IPS-NIHi7 (cell line): Measurements from ENCODE around the gene KANSL3.
"Not testable (repeated sequence)": the region's sequence is repeated elsewhere in the genome, so short reads cannot be mapped to it uniquely, and the experiment has no call there.

Experiments
- DNase-seq: peaks from one replicate; pipeline ENCODE4 v3.0.0; 2012; ENCODE audit warnings: mixed read lengths; ENCODE audit errors: extremely low spot score

Gene KANSL3

DNA sequence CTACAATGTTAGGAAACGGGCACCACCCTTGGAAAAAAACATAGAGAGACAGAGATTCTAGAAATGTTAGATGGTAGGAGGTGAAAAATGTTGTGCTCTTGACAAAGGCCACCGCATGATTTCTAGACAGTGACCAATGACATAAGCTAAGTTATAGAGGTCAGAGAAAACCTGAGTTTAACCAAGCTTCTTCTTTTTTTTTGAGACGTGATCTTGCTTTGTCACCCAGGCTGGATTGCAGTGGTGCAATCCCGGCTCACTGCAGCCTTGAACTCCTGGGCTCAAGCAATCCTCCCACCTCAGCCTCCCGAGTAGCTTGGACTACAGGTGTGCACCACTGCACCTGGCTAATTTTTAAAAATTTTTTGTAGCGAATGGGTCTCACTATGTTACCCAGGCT is 17.4 kb upstream of the KANSL3 start:
- no peak for DNase-seq

DNA sequence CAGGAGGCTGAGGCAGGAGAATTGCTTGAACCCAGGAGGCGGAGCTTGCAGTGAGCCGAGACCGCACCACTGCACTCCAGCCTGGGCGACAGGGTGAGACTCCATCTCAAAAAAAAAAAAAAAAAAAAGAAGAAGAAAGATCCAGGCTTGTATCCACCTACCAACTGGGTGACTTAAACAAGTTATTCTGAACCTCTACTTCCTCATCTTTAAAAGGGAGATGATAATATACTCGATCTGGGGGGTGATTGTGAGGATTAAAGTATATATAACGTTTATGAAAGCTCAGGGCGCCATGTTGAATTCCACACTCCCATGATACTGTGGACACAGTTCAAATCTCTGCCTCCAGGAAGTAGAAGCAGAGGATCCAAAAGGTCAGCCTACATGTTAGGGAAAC is 16.7 kb upstream of the KANSL3 start:
- DNase-seq = not testable (repeated sequence)

DNA sequence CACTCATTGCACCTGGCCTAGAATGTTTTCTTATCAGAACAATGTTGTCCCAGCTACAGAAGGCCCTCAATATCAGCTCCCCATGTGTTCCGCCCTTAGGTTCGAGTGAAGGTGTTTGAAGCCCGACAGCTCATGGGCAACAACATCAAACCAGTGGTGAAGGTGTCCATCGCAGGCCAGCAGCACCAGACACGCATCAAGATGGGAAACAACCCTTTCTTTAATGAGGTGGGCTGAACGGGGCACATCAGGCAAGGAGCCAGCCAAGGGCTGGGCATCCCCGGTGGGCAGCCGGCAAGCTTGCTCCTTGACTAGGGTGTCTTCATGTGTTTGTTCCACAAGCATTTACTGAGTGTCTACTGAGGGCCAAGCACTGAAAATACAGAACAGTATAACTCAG is 13.7 kb upstream of the KANSL3 start:
- no peak for DNase-seq

DNA sequence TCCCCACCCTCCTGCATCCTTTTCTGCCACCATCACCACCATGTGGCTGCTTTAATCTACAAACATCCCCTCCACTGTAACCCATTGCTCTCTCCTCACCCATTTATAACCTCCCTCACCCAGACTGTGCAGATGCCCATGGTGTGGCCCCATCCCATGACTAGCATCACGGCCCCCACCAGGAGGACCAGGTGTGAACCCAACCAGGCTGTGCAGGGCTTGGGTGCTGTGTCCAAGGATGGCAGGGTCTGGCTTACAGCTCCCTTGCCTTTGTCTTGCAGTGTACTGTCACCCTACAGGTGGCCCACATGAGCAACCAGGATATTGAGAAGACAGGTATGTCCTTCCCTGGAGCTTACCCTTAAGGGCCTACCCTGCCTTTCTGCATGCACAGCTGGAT is 11.2 kb upstream of the KANSL3 start:
- no peak for DNase-seq

DNA sequence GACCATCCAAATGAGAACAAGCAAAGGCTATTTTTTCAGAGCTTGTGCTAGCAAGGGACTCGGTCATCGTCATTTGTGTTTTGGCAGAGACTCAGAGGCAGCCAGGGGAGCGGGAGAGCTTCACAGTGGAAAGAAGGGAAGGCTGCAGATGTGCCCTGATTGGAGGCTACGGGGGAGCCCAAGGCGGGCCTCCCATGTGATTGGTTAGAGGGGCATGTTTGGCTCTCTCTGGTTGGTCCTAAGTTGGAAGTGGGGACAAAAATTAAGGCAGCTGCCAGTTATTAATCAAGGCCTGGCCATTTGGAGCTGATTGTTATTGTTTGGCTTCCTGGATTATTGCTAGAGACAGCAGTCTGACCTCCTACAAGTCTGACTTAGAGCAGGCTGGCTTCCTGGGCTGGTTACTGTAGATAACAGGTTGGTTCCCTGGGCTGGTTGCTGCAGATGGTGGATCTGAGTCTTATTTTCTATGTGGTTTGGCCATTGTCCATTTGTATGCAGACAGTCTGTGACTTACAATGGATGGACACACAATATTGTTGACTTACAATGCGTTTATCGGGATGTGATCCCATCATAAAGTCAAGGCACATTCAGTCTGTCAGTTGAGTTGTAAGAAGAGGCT is 10.3 kb upstream of the KANSL3 start:
- no peak for DNase-seq

DNA sequence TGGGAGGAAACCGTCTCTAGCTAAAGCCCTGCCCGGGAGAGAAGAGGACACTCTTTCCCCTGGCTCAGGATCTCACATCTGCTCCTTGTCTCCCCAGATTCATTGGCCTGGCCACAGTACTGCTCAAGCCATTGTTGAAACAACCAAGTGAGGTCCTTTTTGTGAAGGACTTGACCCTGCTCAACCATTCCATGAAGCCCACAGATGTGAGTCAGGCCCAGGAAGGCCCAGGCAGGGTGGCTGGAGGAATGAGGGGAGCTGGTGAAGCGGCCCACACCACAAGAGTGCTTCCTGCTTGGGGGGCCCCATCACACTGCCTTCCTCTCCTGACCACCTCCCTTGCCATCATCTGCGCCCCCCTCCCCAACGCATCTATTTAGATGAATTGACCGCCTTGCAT is 9.6 kb upstream of the KANSL3 start:
- no peak for DNase-seq

DNA sequence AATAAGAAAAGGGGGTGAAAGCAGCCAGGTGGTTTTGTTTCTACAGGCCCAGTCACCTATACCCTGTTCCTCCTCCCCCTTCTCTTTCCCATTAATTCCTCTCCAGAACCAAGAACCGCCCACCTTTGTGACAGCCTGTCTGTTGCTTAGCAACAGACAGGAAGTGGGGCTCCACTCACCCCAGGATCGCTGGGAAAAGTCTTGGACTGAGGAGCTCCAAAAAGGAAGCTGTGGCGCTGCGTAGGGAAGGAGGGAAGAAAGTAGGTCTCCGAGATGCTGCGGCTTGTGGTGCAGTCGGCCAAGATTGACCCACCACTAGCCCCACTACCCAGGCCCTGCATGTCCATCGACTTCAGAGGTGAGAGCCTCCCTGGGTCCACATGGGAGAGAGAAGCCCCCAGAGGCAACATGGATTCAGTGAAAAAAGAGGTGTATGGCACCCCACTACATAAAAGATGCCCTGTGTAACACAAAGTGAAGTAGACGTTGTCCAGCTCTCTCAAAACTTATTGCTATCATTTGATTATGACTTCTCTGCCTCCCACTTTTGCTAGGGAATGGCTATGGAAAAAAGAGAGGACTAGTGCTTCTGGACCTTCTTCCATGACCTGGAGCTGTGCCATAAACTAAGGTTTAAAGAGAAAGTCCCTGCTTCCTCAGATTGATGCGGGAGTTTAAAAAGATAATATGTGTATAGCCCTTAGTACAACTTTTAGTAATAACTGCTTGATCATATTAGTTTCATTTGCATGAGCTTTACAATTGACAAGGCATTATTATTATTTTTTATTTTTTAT is 4.7 kb upstream of the KANSL3 start, which contains the start of gene FER1L5:
Gene FER1L5, plus strand, starts transcription at position 201 of the 797 bp plus-strand sequence. Its CDS starts 73 bp downstream, at position 274.
- peak; percentile 82 for DNase-seq

DNA sequence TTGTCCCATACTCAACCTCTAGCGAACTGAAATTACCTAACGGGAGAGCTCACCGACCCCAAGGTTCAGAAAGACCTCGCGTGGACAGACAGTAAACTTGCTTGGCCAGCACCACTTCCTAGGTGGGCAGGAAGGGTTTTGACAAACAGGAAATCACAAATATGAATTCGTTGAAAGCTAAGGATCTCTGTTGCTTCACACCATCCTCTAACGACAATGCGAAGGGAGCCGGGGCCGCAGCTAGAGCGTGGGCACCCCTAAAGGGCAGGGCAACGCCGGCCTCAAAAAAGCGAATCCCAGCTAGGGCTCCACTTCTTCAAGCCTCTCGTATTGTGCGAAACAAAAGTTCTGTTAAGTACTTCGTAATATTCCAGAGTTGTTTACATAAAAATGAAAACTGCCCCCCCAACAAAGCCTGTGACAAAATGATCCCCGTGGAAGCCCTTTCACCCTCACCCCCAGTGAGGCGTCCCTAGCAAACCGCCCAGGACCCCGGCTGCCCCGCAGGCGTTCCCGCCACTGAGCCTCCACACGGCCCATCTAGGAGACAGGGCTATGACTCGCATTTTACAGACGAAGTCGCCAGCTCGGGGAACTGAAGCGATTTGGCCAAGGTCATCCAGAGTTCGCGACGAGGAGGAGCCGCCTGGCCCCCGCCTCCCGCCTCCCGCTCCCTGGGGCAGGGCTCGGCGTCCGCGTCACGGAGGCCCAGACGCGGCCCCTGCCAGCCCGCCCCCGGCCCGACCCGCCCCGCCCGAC is 548 bp downstream of the KANSL3 start:
- DNase-seq = peak; percentile 88

DNA sequence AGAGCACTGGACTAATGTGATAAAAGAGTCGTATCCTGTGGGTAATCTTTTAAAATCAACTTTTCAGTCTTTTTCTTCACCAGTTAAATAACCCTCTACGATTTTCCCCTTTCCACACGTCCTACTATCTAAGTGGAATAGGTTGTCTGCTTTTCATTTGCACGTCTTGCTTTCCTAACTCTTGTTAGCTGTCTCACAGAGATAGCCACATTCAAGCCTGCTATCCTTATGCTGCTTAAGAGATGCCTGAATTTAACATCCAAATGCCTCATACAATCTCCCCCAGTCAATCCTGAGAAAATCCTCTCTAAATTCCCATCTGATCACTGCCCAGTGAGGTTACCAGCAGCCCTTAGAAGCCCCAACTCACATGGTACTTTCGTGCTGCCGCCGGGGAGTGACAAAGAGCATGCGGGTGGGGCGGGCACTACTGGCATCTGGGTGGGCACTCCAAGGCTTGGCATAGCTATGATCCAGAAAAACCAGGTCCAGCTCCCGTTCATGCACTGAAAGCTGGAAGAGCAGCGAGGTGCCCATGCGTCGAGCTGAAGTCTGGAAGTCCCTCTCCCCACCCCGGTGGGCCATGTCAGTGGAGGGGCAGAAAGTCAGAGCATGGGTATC is 1.5 kb downstream of the KANSL3 start:
- DNase-seq = no peak

DNA sequence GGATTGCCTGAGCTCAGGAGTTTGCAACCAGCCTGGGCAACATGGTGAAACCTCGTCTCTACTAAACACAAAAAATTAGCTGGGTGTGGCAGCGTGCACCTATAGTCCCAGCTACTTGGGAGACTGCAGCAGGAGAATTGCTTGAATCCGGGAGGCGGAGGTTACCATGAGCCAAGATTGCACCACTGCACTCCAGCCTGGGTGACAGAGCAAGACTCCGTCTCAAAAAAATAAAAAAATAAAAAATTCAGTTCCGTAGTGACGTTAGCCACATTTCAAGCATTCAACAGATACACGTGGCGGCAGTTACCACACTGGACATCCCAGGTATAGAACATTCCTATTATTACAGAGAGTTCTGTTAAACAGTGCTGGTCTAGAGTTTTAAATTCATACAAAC is 4.5 kb downstream of the KANSL3 start:
- DNase-seq = no peak

DNA sequence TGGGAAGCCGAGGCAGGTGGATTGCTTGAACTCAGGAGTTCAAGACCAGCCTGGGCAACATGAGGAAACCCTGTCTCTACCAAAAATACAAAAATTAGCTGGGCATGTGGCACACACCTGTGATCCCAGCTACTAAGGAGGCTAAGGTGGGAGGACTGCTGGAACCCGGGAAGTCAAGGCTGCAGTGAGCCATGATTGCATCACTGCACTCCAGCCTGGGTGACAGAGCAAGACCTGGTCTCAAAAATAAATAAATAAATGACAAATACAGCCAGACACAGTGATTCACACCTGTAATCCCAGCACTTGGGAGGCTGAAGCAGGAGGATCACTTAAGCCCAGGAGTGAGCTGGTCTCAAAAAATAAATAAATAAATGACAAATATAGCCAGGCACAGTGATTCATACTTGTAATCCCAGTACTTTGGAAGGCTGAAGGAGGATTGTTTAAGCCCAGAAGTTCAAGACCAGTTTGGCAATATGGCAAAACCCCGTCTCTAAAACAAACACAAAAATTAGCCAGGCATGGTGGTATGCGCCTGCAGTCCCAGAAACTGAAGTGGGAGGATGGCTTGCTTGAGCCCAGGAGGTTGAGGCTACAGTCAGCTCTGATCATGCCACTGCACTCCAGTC is 6.2 kb downstream of the KANSL3 start:
- DNase-seq = no peak

DNA sequence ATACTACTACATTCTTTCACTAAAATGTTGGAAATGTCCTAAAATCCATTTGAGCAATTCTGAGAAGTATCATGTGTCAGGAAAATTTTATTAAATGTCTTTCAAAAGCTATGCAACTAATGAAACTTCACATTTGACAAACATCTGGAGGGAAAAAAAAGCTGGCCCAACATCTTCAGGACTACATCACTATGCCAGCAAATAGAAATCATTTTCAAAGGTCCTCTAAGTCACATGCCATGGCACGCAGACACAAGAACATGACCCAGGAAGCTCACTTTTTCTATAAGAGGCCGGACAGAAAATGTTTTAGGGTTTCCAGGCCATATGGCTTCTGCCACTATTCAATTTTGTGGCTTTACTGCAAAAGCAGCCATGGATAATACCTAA is 11.6 kb downstream of the KANSL3 start:
- no peak for DNase-seq

DNA sequence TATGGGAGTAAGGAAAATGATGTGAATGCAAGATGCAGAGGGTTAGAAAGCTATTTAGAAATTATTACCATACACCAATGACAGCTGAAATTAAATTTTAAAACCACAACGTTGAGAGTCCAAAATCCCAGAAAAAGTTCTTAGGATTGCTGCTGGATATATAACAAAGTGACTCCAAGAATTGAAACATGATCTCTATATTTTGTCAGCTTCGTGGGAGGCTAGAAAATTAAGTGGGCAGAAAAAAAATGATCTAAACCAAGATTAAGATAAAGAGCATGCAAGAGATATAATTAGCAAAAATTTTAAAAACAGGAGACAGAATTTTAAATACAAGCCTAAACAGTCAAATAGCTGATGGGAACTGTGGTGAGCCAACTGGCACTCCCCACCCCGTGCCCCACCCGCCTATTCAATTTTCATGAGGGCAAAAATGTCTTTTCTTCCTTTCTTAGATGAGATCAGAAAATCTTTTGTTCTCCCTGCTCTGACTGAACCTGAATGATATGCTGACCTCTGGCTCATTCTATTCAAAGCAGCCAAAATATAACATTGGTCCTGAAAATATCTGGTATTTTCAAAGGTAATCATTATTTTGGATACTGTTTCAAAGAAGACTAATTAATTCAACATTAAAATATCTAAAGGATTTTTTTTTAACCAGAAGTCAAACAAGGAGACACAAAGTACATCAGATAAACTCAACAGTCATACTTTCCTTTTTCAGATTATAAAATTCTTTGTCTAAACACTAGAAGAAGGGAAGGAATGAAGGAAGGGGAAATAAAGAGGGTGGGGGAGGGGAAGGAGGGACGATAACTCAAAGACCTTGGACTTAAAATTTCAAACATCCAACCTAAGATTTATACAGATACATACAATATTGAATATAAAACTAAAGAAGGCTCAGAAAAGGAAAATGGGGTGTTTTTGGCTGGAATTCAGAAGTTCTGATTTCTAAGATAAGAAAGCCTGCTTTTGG is 12.2 kb downstream of the KANSL3 start:
- no peak for DNase-seq

DNA sequence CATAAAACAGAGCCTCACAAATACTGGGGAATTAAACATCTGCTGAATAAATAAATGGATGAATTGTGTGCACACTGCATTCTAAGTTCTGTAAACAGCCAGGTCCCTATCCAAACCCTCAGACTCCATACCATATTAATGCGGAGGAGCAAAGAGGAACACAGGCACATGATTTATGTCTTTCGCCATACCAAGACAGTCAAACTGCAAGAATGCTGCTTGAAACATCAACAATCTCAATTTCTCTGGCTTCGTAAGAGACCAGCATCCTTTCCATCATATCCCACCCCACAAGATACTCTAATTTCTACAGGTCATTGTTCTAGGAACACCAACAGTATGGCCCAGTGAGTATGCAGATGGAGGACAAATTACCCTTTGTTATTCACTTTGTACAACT is 15.0 kb downstream of the KANSL3 start:
- DNase-seq = no peak

DNA sequence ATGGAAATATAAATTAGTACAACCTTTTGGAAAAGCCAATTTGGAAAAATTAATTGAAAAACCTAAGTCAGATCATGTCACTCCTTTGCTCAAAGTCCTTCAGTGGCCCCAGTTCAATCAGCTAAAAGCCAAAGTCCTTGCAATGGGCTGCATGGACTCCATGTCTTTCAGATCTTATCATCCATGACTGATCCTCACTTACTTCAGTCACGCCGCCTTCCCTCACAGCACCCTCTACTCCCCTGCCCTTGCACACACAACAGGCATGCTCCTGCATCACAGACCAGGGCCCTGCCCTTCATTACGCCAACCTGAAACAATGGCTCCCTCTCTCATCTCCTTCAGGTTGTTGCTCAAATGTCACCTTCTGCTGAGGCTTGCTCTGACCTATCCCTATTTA is 15.6 kb downstream of the KANSL3 start:
- DNase-seq = no peak

DNA sequence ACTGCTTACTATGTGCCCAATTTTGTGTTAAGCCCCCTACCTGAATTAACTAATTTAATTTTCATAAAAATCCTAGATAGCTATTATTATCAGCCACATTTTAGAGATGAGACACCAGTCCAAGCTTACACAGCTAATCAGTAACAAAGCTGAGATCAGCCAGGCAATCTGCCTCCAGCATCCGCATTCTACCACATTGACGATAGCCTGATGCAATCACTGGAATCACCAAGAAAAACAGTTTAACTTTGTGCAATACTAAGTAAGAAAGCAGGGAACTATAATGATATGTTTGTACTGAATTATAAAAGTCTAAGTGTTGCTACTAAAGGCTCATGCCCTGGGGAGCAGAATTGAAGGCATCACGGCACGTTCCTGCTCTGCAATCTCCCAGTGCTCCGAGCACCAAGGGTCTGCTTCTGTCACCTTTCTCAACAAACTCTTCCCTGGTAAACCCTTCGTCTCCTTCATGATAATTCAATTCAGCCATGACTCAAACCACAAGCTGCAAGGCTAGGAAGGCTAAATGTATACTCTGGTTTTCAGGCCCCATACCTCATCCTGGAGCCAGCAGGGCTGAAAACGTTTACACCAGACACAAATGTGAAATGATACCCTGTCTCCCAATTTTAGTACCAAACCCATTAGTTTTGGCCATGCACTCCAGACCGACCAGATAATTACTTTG is 19.4 kb downstream of the KANSL3 start:
- DNase-seq = no peak

DNA sequence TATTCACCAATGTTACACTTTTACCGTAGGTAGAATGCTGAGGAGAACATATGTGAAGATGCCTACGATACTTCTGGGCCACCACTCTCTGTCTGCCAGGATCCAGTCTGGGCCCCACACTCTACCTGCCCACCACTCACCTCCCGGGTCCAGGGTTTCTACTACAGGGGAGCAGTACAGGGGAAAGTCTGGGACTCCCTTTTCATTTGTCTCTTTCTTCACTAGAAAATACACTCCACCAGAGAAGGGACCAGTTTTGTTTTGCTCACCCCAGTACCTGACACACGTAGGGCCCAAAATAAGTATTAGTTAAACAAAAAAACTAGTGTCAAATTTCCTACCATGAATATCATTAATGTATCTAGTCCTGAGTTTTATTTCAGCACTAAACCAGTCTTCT is 21.1 kb downstream of the KANSL3 start:
- no peak for DNase-seq

DNA sequence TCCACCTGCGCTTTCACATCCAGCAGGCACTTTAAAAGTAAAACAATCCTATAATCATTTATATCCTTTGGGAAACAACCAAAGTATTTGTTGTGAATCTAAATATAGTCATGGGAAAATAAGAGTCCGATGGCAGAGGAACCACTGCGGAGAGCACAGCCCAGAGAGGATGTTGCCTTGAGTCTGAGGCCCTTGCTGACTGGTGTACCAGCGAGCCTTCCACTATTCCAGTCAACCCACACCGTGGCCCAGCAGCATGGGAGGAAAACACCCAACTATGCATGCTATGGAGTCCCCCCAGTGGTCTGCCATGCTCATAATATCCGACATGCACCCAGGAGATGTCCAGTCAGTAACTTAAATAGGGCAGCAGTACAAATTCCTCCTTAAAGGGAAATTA is 21.6 kb downstream of the KANSL3 start:
- no peak for DNase-seq

DNA sequence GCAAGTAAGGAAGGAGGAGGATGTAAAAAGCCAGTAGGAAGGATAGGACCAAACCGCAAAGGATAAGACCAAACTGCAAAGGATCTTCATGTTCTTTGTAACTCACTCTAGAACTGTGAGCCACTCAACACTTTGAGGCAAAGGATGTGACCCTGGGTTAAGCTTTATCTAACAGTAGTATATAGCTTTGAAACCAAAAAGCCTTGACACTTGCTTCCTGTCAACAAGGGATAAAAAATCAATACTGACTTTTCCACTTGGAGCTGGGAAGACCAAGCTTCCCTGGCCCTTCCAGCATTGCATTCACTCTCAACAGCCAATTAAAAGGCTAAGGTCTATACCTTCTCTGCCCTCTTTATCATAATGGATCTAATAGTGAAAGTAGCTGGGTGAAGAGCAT is 22.0 kb downstream of the KANSL3 start:
- DNase-seq = no peak
